ENCODE data around the gene LRRC4.

- TF ChIP-seq GATA2 (IDR thresholded peaks at IDR 0.05; ENCODE audit: low read depth, low read length) (no peak), GATA3 (IDR thresholded peaks at IDR 0.05; ENCODE audit: low read depth, low read length) (no peak)
Observed at GRCh38 chr7:128045158-128045557, 13.9 kb upstream of the LRRC4 start.
